ENCODE results near the gene STRIP2.
"Not testable (repeated sequence)": the region's sequence is repeated elsewhere in the genome, so short reads cannot be mapped to it uniquely, and the experiment has no call there.

Gene STRIP2

GRCh38 chr7:129453510-129454248, 19.4 kb downstream of the STRIP2 start:
- no peak for DNase-seq (ENCODE audit: low read depth)

- DNase-seq (ENCODE audit: low read depth): no peak
Measured at GRCh38 chr7:129454249-129454551, 20.0 kb downstream of the STRIP2 start.

GRCh38 chr7:129456421-129456820, 22.2 kb downstream of the STRIP2 start:
- DNase-seq (ENCODE audit: low read depth): no peak

- DNase-seq (ENCODE audit: low read depth): no peak
Measured at GRCh38 chr7:129457101-129457500, 22.9 kb downstream of the STRIP2 start.

GRCh38 chr7:129458171-129458570, 23.9 kb downstream of the STRIP2 start:
- DNase-seq (ENCODE audit: low read depth): no peak

GRCh38 chr7:129461809-129462208, 27.6 kb downstream of the STRIP2 start:
- no peak for DNase-seq (ENCODE audit: low read depth)

GRCh38 chr7:129462420-129462819, 28.2 kb downstream of the STRIP2 start:
- no peak for DNase-seq (ENCODE audit: low read depth)

GRCh38 chr7:129464194-129464593, 30.0 kb downstream of the STRIP2 start:
- no peak for DNase-seq (ENCODE audit: low read depth)

- DNase-seq (ENCODE audit: low read depth): no peak
Measured at GRCh38 chr7:129465080-129465479, 30.8 kb downstream of the STRIP2 start.

GRCh38 chr7:129466796-129467195, 32.6 kb downstream of the STRIP2 start:
- no peak for DNase-seq (ENCODE audit: low read depth)

GRCh38 chr7:129468087-129468486, 33.9 kb downstream of the STRIP2 start:
- no peak for DNase-seq (ENCODE audit: low read depth)

- no peak for DNase-seq (ENCODE audit: low read depth)
Measured at GRCh38 chr7:129468547-129468946, 34.3 kb downstream of the STRIP2 start.

- DNase-seq (ENCODE audit: low read depth): no peak
Measured at GRCh38 chr7:129469930-129470329, 35.7 kb downstream of the STRIP2 start.

- DNase-seq (ENCODE audit: low read depth): no peak
Measured at GRCh38 chr7:129470411-129470810, 36.2 kb downstream of the STRIP2 start.

GRCh38 chr7:129471402-129471827, 37.2 kb downstream of the STRIP2 start:
- DNase-seq (ENCODE audit: low read depth): no peak

- DNase-seq (ENCODE audit: low read depth): not testable (repeated sequence)
Measured at GRCh38 chr7:129475931-129476330, 41.7 kb downstream of the STRIP2 start.

- DNase-seq (ENCODE audit: low read depth): not testable (repeated sequence)
Measured at GRCh38 chr7:129476398-129476797, 42.2 kb downstream of the STRIP2 start.

GRCh38 chr7:129479831-129480230, 45.6 kb downstream of the STRIP2 start:
- no peak for DNase-seq (ENCODE audit: low read depth)

GRCh38 chr7:129480674-129481363, 46.6 kb downstream of the STRIP2 start:
- no peak for DNase-seq (ENCODE audit: low read depth)

GRCh38 chr7:129481376-129481775, 47.1 kb downstream of the STRIP2 start:
- not testable (repeated sequence) for DNase-seq (ENCODE audit: low read depth)

- DNase-seq (ENCODE audit: low read depth): no peak
Measured at GRCh38 chr7:129482781-129483180, 48.5 kb downstream of the STRIP2 start.

GRCh38 chr7:129489491-129489890, 55.3 kb downstream of the STRIP2 start:
- DNase-seq (ENCODE audit: low read depth): peak; percentile 47

- no peak for DNase-seq (ENCODE audit: low read depth)
Measured at GRCh38 chr7:129492391-129492790, 58.2 kb downstream of the STRIP2 start.

GRCh38 chr7:129493555-129493954, 59.3 kb downstream of the STRIP2 start:
- no peak for DNase-seq (ENCODE audit: low read depth)

Data from HS-27A (cell line).